Measurements from ENCODE around the gene SPTB.
"Not testable (repeated sequence)": the region's sequence is repeated elsewhere in the genome, so short reads cannot be mapped to it uniquely, and the experiment has no call there.

The SPTB gene

GRCh38 chr14:64879635-64880220 is at the start of gene SPTB:
Gene SPTB, minus strand, starts transcription at chr14:64879907. Its CDS starts 56,813 bp downstream, at chr14:64823094.
- peak; percentile 69 to 77 for DNase-seq (ENCODE audit: low read depth in 2 of 2)

- DNase-seq (ENCODE audit: low read depth in 2 of 2): no peak
Observed at GRCh38 chr14:64929014-64929359, 49.3 kb upstream of the SPTB start.

- no peak for DNase-seq (ENCODE audit: low read depth in 2 of 2)
Observed at GRCh38 chr14:64928239-64929013, 48.7 kb upstream of the SPTB start.

GRCh38 chr14:64927031-64927430 is 47.3 kb upstream of the SPTB start:
- no peak for DNase-seq (ENCODE audit: low read depth in 2 of 2)

- no peak for DNase-seq (ENCODE audit: low read depth in 2 of 2)
Observed at GRCh38 chr14:64926398-64926995, 46.8 kb upstream of the SPTB start.

GRCh38 chr14:64923015-64923414 is 43.3 kb upstream of the SPTB start:
- DNase-seq (ENCODE audit: low read depth in 2 of 2): no peak

GRCh38 chr14:64920465-64920864 is 40.8 kb upstream of the SPTB start:
- DNase-seq (ENCODE audit: low read depth in 2 of 2): no peak

GRCh38 chr14:64919618-64920017 is 39.9 kb upstream of the SPTB start:
- no peak for DNase-seq (ENCODE audit: low read depth in 2 of 2)

- DNase-seq (ENCODE audit: low read depth in 2 of 2): no peak
Observed at GRCh38 chr14:64919215-64919614, 39.5 kb upstream of the SPTB start.

- no peak for DNase-seq (ENCODE audit: low read depth in 2 of 2)
Observed at GRCh38 chr14:64918216-64918615, 38.5 kb upstream of the SPTB start.

GRCh38 chr14:64915797-64916196 is 36.1 kb upstream of the SPTB start:
- no peak for DNase-seq (ENCODE audit: low read depth in 2 of 2)

- no peak for DNase-seq (ENCODE audit: low read depth in 2 of 2)
Observed at GRCh38 chr14:64915029-64915424, 35.3 kb upstream of the SPTB start.

GRCh38 chr14:64914237-64915028 is 34.7 kb upstream of the SPTB start, which contains the start of gene CHURC1:
Gene CHURC1, plus strand, starts transcription at chr14:64914455. Its CDS starts 41 bp downstream, at chr14:64914496.
- peak; percentile 97 to 99 for DNase-seq (ENCODE audit: low read depth in 2 of 2)

GRCh38 chr14:64913477-64913876 is 33.8 kb upstream of the SPTB start:
- DNase-seq (ENCODE audit: low read depth in 2 of 2): not testable (repeated sequence)

- DNase-seq (ENCODE audit: low read depth in 2 of 2): no peak
Observed at GRCh38 chr14:64912261-64912660, 32.6 kb upstream of the SPTB start.

GRCh38 chr14:64910847-64911495 is 31.3 kb upstream of the SPTB start:
- no peak for DNase-seq (ENCODE audit: low read depth in 2 of 2)

- DNase-seq (ENCODE audit: low read depth in 2 of 2): no peak
Observed at GRCh38 chr14:64906022-64906421, 26.3 kb upstream of the SPTB start.

GRCh38 chr14:64899958-64900357 is 20.3 kb upstream of the SPTB start:
- DNase-seq (ENCODE audit: low read depth in 2 of 2): no peak

- DNase-seq (ENCODE audit: low read depth in 2 of 2): no peak
Observed at GRCh38 chr14:64891839-64892375, 12.2 kb upstream of the SPTB start.

GRCh38 chr14:64891173-64891838 is 11.6 kb upstream of the SPTB start:
- no peak for DNase-seq (ENCODE audit: low read depth in 2 of 2)

- no peak for DNase-seq (ENCODE audit: low read depth in 2 of 2)
Observed at GRCh38 chr14:64889352-64889751, 9.6 kb upstream of the SPTB start.

Measured in stimulated activated CD8-positive, alpha-beta memory T cell treated with anti-CD3 and anti-CD28 coated beads, Interleukin-7, amount 100 ng/mL, for 4 hours (primary cell).